Neural progenitor cell (in vitro differentiated cells): ENCODE data around the gene VOPP1. TPM values are rescaled to one million over a fixed set of nuclear protein-coding genes. Genes with fewer than 3 reads are reported as not detected.

Experiments
- DNase-seq: peaks from one replicate; pipeline ENCODE4 v3.0.0-alpha.2; 2016; ENCODE audit warnings: low spot score
- H2AFZ ChIP-seq: fragments of 200-600 bp; sonication (generic); replicated peaks from 2 replicates; pipeline ENCODE4 v1.6.1; 2016; ENCODE audit warnings: antibody characterized with exemption
- H3F3A ChIP-seq: fragments of 200-600 bp; sonication (generic); 2 replicates; pipeline ENCODE4 v1.6.1; 2016; ENCODE audit warnings: antibody characterized with exemption, low read depth
- H3K27ac ChIP-seq: fragments of 200-600 bp; sonication (generic); 2 replicates; pipeline ENCODE4 v1.5.1; 2016; ENCODE audit warnings: mild to moderate bottlenecking
- H3K27me3 ChIP-seq: fragments of 200-600 bp; sonication (generic); 2 replicates; pipeline ENCODE4 v1.6.1; 2016; ENCODE audit warnings: mild to moderate bottlenecking, moderate library complexity
- H3K36me3 ChIP-seq: fragments of 200-600 bp; sonication (generic); 2 replicates; pipeline ENCODE4 v1.5.1; 2016
- H3K4me1 ChIP-seq: fragments of 200-600 bp; sonication (generic); 2 replicates; pipeline ENCODE4 v1.6.1; 2016; ENCODE audit warnings: mixed run types
- H3K4me2 ChIP-seq: fragments of 200-600 bp; sonication (generic); 2 replicates; pipeline ENCODE4 v1.6.1; 2016
- H3K4me3 ChIP-seq: fragments of 200-600 bp; sonication (generic); 2 replicates; pipeline ENCODE4 v1.5.1; 2016
- H3K79me2 ChIP-seq: fragments of 200-600 bp; sonication (generic); 2 replicates; pipeline ENCODE4 v1.6.1; 2016; ENCODE audit warnings: low read depth
- H3K9ac ChIP-seq: fragments of 200-600 bp; sonication (generic); 2 replicates; pipeline ENCODE4 v1.6.1; 2016
- H3K9me3 ChIP-seq: fragments of 200-600 bp; sonication (generic); 2 replicates; pipeline ENCODE4 v1.5.1; 2016; ENCODE audit warnings: low read depth
- H4K20me1 ChIP-seq: fragments of 200-600 bp; sonication (generic); 2 replicates; pipeline ENCODE4 v1.6.1; 2016; ENCODE audit warnings: low read depth
- H3K27ac Mint-ChIP-seq: 3 replicates; pipeline ENCODE4 v1.8.0; 2021; ENCODE audit warnings: mixed read lengths
- H3K27me3 Mint-ChIP-seq: 2 replicates; pipeline ENCODE4 v1.8.0; 2022; ENCODE audit warnings: low read depth, mild to moderate bottlenecking, inconsistent platforms, moderate library complexity, mixed read lengths; ENCODE audit not compliant: insufficient read depth
- H3K36me3 Mint-ChIP-seq: 3 replicates; pipeline ENCODE4 v1.8.0; 2021; ENCODE audit warnings: mixed read lengths
- H3K4me1 Mint-ChIP-seq: 3 replicates; pipeline ENCODE4 v1.8.0; 2021; ENCODE audit warnings: mixed read lengths
- H3K4me3 Mint-ChIP-seq: 3 replicates; pipeline ENCODE4 v1.8.0; 2021; ENCODE audit warnings: mild to moderate bottlenecking, moderate library complexity, mixed read lengths
- H3K9me3 Mint-ChIP-seq: 3 replicates; pipeline ENCODE4 v1.8.0; 2020; ENCODE audit warnings: mixed read lengths
- CTCF ChIP-seq: fragments of 200-600 bp; sonication (generic); IDR thresholded peaks from 2 replicates; pipeline ENCODE4 v1.5.1; 2017; ENCODE audit warnings: antibody characterized with exemption, mild to moderate bottlenecking
- EZH2 ChIP-seq: fragments of 200-600 bp; sonication (generic); IDR thresholded peaks from 2 replicates; pipeline ENCODE4 v1.6.1; 2017; ENCODE audit warnings: antibody characterized with exemption, mild to moderate bottlenecking, moderate library complexity
- EZH2phosphoT487 ChIP-seq: fragments of 200-600 bp; sonication (generic); IDR thresholded peaks from 2 replicates; pipeline ENCODE4 v1.6.1; 2017; ENCODE audit warnings: antibody characterized with exemption
- total RNA-seq: library from RNA; depleted of rRNA; stranded (reverse); fragments of >200 nt; gene quantifications from 2 replicates; pipeline ENCODE4 v1.2.3, GENCODE V29; 2015; ENCODE audit warnings: low replicate concordance

The VOPP1 gene
- total RNA-seq, 1 donor from 2014 or later, result 46.6 TPM

- Histone ChIP-seq H3K36me3 (no peaks in the 10 kb centered on the region), H3K79me2 (no peaks in the 10 kb centered on the region), H3K27me3 (no peaks in the 10 kb centered on the region), H3F3A (no peaks in the 10 kb centered on the region), H2AFZ (no peak overlapping the region), H3K4me3 (no peak overlapping the region), H3K27ac (no peak overlapping the region), H3K9me3 (no peaks in the 10 kb centered on the region), H3K9ac (no peak overlapping the region), H3K4me1 (no peaks in the 10 kb centered on the region), H4K20me1 (no peaks in the 10 kb centered on the region), H3K4me2 (no peak overlapping the region)
- Mint-ChIP-seq H3K27me3 (peaks cover 3% of the 10 kb centered on the region), H3K27ac (no peak overlapping the region), H3K36me3 (peaks cover 15% of the 10 kb centered on the region), H3K9me3 (no peaks in the 10 kb centered on the region), H3K4me1 (peaks cover 4% of the 10 kb centered on the region), H3K4me3 (no peak overlapping the region)
- TF ChIP-seq EZH2 (no peak), CTCF (no peak), EZH2phosphoT487 (no peak)
- DNase-seq, result no peak
These were observed 142.3 kb downstream of the VOPP1 start for GRCh38 chr7:55429835-55430499.

- no peak overlapping the region for H2AFZ ChIP-seq
- no peaks in the 10 kb centered on the region for H3K9me3 ChIP-seq
- peaks cover 16% of the 10 kb centered on the region for H3K36me3 Mint-ChIP-seq
- H3K79me2 ChIP-seq, result no peaks in the 10 kb centered on the region
- peak; percentile 31 for DNase-seq
- peaks cover 11% of the 10 kb centered on the region for H3K4me1 Mint-ChIP-seq
- no peaks in the 10 kb centered on the region for H3K9me3 Mint-ChIP-seq
- peak overlapping the region; percentile 7 for H3K27ac Mint-ChIP-seq
- no peak overlapping the region for H3K9ac ChIP-seq
- H3K4me1 ChIP-seq, result peaks cover 14% of the 10 kb centered on the region
- H3K27me3 ChIP-seq, result no peaks in the 10 kb centered on the region
- TF ChIP-seq EZH2 (no peak), EZH2phosphoT487 (no peak), CTCF (no peak)
- peaks cover 3% of the 10 kb centered on the region for H3K27me3 Mint-ChIP-seq
- no peaks in the 10 kb centered on the region for H4K20me1 ChIP-seq
- H3K36me3 ChIP-seq, result no peaks in the 10 kb centered on the region
- H3K27ac ChIP-seq, result no peak overlapping the region
- no peak overlapping the region for H3K4me3 Mint-ChIP-seq
- H3K4me2 ChIP-seq, result no peak overlapping the region
- H3F3A ChIP-seq, result peaks cover 11% of the 10 kb centered on the region
- no peak overlapping the region for H3K4me3 ChIP-seq
These were observed 144.5 kb downstream of the VOPP1 start for GRCh38 chr7:55427800-55428199.

- peaks cover 16% of the 10 kb centered on the region for H3K36me3 Mint-ChIP-seq
- H3K4me1 Mint-ChIP-seq, result peaks cover 11% of the 10 kb centered on the region
- H3K9me3 Mint-ChIP-seq, result no peaks in the 10 kb centered on the region
- no peak overlapping the region for H3K4me3 ChIP-seq
- no peak overlapping the region for H3K4me3 Mint-ChIP-seq
- no peaks in the 10 kb centered on the region for H4K20me1 ChIP-seq
- H3F3A ChIP-seq, result peaks cover 11% of the 10 kb centered on the region
- TF ChIP-seq CTCF (no peak), EZH2phosphoT487 (no peak), EZH2 (no peak)
- no peak for DNase-seq
- H3K4me1 ChIP-seq, result peaks cover 14% of the 10 kb centered on the region
- H3K27ac ChIP-seq, result no peak overlapping the region
- no peak overlapping the region for H2AFZ ChIP-seq
- H3K4me2 ChIP-seq, result no peak overlapping the region
- no peaks in the 10 kb centered on the region for H3K9me3 ChIP-seq
- H3K27me3 ChIP-seq, result no peaks in the 10 kb centered on the region
- H3K27me3 Mint-ChIP-seq, result peaks cover 3% of the 10 kb centered on the region
- no peak overlapping the region for H3K9ac ChIP-seq
- no peaks in the 10 kb centered on the region for H3K79me2 ChIP-seq
- H3K27ac Mint-ChIP-seq, result peak overlapping the region; percentile 7
- no peaks in the 10 kb centered on the region for H3K36me3 ChIP-seq
These were observed 145.0 kb downstream of the VOPP1 start for GRCh38 chr7:55427342-55427741.
